NCI-H2107 treated with DMSO at 0.1 percent for 48 hours (cell line): ENCODE results near the gene PNLIPRP2.

Source experiments
- DNase-seq: peaks from one replicate; lab custom pipeline; 2025; ENCODE audit not compliant: unreplicated experiment; lab: John Stamatoyannopoulos, UW

PNLIPRP2 gene

GRCh38 chr10:116620423-116621400 is at the start of gene PNLIPRP2:
PNLIPRP2 (plus strand) TSS chr10:116620953.
- DNase-seq, result no peak

- no peak for DNase-seq
Measured at GRCh38 chr10:116574797-116575196, 46.0 kb upstream of the PNLIPRP2 start.

DNA sequence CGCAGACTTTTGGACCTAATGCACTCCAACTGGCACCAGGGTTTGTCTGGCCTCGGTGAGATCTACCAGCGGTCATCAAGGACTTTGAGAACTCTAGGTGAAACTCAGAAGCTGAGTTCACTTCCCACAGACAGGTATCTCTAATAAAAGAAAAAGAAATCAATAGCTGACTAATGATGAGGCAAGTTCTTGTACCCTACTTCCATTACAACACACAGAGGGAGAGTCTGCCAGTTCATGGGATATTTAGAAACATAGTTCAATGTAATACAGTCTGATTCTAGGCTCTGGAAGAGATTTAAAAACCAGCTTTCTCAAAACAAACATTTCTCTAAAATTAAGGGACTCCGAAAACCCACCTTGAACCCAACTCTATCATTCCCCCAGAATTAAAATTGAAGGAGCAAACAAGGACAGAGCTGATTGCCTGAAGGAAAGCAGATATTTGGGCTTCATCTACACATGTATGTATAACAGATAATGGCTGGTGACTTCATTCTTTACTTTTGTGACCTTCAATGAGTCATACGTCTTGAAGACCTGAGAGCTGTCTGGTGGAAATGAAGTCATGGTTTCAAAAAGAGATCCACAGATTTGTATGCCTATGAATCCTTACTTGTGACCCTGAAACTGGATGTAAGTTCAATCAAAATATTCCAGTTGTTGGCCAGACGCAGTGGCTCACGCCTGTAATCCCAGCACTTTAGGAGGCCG is 32.7 kb upstream of the PNLIPRP2 start:
- DNase-seq, result no peak

DNA sequence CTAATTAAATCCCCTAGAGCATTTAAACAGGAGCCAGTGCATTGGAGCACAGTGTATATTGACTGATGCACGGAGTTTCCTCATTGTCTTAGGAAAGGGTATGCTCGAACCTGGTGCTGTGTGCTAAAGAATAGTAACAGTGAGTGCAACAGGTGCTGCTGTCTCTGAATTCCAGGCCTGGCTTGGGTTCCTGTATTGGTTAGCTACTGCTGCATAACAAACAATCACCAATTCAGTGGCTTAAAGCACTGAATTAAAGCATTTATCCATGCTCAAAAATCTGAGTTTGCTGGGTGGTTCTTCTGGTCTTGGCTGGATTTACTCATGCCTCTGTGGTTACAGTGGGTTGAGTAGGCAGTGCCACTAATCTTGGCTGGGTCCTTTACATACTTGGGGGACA is 31.8 kb upstream of the PNLIPRP2 start:
- DNase-seq, result no peak

DNA sequence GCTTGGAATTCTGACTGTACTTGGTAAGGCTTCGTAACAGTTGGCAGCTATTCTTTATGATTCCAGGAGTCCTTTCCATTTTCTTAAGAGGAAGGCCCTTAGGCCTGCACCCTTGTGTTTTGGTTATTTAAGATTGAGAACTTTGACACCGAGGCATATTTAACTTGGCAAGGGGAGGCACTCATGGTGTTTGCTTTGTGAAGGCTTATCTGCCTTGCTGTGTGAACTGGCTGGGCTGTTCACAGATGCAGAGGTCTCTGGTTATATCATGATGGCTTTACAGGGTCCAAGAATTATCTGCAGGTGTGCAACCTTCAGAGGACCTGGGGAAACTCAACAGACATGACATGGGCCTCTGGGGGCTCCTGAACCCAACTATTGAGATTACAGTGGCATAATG is 30.8 kb upstream of the PNLIPRP2 start:
- DNase-seq, result no peak

DNA sequence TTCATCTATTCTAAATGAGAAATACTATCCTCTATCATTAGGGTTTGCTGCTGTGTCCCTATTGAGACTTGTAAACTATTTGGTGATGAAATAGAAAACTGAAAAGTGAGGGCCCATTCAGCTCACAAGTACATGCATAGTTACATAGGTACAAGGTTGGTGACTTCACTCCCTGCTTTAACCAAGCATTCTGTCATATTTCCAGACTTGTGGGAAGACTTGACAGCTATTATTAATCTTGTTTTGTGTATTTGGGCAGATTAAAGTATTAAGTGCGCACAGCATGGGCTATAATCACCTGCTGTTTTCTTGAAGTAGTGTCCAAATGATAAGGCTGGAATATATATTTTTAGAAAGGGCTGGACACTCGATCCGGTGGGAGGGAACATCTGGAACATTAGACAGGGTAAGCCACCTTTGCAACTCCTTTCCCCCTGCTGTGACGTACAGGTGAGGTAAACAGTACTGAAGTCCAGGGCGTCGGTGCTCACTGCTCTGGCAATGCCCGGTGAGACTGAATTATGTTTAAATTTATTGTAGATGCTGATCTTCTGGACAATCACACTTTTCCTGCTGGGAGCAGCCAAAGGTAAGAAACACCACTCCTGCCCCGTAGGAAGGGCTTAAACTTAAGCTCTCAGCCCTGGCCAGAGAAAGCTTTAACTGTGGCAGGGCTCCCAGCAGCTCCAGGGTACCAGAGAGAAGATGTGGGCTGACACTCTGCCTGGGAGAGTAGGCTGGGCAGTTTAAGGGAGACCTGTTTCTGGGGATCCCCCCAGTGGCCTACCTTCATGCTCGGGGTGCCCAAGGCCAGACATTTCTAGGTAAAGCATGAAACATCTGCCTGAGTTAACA is 29.9 kb upstream of the PNLIPRP2 start, which contains the start of gene PNLIPRP1:
PNLIPRP1 (plus strand) TSS at position 370 of the 855 bp plus-strand sequence; CDS start at position 541, 171 bp downstream.
- DNase-seq, result no peak

DNA sequence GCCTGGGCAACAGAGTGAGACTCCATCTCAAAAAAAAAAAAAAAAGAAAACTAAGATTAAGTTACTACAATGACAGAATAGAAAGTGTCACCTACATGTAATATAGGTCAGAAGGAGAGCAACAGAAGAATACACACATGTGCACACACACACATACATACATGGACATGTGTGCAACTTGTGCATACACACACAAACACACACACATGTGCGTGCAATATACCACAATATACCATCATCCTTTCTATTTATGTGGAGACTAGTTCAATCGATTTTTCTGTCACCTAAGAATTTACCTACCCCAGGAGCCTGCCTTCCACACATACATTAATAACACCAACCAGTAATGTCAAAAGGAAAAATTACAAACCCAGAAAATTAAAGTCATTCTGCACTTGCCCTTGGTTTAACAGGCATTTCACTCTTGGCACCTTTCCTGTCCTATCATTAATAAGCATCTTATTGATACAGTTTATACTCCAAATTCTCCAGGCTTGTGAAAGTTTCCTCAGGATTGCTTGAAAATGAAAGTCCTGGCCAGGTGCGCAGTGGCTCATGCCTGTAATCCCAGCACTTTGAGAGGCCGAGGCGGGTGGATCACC is 27.5 kb upstream of the PNLIPRP2 start:
- DNase-seq, result no peak

- DNase-seq, result no peak
Measured at GRCh38 chr10:116594525-116595035, 26.2 kb upstream of the PNLIPRP2 start.

DNA sequence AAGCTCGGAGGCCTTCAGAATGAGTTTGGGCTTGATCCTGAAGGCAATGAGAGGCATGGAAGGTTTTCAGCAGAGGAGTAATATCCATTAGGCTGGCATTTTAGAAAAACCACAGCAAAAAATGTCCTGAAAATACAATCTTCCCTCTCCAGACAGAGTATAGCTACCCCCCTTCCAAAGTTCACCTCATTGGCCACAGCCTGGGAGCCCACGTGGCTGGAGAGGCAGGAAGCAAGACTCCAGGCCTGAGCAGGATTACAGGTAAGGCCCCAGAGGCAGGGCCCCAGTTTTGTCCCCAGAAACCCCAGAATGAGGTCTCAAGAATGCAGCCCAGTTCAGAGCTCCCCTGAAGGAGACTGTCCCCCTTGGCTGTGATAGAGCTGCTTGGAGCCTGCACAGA is 24.7 kb upstream of the PNLIPRP2 start:
- no peak for DNase-seq

- DNase-seq, result no peak
Measured at GRCh38 chr10:116597543-116597942, 23.2 kb upstream of the PNLIPRP2 start.

GRCh38 chr10:116598329-116598728 is 22.4 kb upstream of the PNLIPRP2 start:
- DNase-seq, result no peak

DNA sequence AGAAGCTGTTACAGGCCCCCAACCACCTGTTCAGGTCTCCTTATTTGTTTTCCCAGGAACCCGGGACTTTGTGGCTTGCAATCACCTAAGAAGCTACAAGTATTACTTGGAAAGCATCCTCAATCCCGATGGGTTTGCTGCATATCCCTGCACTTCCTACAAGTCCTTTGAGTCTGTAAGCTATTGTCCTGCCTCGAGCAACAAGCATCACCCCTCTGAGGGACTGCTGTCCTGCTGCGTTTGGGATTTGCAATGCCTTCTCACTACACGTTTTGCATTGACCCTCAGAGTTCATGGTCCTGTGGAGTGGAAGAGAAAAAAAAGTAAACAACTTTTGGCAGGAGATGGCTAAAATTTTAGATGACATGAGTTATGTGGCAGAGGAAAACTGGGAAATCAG is 20.8 kb upstream of the PNLIPRP2 start:
- DNase-seq, result no peak

DNA sequence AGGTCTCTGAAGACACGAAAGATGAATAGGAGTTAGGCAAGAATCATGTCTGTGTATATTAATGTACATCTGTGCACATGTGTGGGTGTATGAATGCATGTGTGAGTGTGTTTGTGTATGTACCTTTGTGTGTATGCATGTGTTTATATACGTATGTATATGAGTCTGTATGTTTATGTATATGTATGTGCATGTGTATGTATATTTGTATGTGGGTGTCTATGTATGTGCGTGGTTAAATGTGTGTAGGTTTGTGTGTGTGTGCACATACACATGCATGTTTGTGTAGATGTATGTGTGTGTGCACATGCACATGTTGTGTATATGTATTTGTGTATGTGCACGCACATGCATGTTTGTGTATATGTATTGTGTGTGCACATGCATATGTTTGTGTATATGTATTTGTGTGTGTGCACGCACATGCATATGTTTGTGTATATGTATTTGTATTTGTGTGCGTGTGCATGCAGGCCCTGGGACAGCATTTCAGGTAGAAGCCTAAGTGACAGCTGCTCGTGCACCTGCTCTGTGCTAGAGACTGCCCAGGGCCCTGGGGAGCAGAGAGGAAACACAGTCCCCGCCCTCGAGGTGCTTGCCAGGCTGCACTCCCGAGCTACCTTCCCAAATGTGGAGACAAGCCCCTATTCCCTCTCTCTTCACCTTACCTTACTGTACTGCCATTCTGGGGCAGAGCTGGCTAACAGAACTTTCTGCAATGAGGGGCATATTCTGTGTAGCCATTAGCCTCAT is 17.9 kb upstream of the PNLIPRP2 start:
- DNase-seq, result no peak

GRCh38 chr10:116606061-116606483 is 14.7 kb upstream of the PNLIPRP2 start:
- no peak for DNase-seq

DNA sequence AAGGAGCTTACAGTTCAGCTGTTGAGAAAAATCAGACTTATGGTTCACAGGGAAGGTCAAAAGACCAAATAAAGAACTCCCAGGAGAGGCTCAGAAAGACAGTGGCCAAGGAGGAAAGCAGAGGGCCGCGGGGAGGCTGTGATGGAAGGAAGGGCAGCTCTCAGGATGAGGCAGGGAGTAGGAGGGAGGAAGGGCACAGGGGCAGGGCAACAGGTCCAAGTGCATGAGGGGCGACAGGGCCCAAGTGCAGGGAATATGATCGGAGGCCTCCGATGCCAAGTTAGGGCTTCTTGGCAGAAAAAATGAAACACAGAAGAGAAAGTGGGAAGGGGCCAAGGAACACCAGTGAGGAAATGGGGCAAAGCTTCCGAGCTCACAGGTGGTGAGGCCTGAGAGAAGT is 13.4 kb upstream of the PNLIPRP2 start:
- no peak for DNase-seq

DNA sequence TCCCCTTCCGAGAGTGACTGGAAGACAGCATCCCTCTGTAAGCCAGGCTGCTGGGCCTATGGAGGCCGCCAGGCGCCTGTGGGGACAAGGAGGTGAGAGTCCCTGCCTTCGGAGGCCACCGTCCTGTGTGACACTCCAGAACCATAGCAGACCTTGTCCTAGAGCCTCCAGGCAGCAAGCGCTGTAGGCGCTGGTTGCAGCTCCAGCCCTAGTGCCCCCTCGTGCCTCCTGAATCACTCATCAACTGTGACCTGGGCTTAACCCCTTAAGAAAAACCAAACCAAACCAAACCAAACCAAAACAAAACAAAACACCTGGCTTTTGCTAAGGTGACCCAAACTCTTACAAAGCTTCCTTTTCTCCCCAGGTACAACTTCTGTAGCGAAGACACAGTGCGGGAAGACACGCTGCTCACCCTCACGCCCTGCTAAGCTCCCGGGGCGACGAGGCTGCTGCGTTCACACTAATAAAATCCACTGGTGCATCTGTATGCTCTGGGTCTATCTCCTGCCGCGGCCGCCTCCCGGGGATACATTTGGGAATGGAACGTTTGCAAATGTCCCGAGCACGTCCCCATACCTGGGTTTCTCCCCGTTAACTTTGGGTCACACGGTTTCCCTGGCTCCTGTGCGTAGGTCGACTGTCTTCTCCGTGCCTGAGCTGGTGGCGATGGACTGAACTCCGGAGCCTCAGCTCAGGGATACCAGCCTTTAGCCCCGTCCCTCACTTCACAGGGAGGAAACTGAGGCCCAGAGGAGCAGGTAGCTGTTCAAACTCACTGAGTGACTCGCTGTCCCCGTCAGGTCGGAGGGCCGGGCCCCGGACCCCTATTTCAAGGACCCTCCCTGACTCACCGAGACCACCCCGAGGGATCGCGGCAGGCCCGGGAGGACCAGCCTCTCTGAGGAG is 11.8 kb upstream of the PNLIPRP2 start:
- DNase-seq, result no peak

DNA sequence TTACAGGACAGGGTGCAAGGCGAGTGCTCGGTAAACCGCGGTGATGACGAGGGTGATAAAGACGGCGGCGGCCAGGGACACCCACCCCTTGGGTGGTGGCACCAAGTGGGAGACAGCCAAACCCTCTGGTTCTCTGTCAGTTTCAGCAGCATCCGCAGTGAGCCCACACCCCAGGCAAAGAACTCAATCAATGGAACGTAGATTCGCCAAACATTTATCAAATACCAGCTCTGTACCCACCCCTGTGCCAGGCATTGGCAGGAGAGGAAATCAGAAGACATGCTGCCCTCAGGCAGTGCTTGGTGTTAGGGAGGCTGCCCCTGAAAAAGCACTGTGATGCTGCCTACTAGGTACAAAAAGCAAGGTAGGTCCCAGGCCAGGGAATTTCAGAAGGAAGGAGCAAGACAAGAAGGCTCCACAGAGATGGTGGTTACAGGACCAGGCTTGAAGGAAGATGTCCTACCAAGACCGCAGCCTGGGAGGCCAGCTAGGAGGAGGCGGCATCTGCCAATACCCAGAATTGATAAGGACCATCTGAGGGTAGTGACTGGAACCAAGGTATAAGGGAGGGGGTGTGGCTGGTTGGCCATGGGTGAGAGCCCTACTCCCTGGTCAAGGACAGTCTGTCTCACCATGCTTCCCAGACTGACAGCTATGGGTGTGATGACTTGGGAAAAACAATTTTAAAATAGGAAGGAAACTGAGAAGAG is 10.2 kb upstream of the PNLIPRP2 start:
- no peak for DNase-seq

GRCh38 chr10:116611153-116611545 is 9.6 kb upstream of the PNLIPRP2 start:
- no peak for DNase-seq
